Effector memory CD4-positive, alpha-beta T cell (primary cell): ENCODE measurements around the gene CGN.
A peak's percentile ranks its signal among the peaks of the same experiment; 100 is the strongest.

Experiments
- DNase-seq, 3 donors: peaks; one replicate each; pipeline ENCODE4 v3.0.0-alpha.2; 2020
- H3K27ac ChIP-seq: 2 replicates; pipeline ENCODE4 v1.7.0; 2013; ENCODE audit warnings: mild to moderate bottlenecking, low read length, moderate library complexity; ENCODE audit not compliant: insufficient read depth, poor library complexity, severe bottlenecking
- H3K27me3 ChIP-seq: replicated peaks from 2 replicates; pipeline ENCODE4 v1.7.0; 2013; ENCODE audit warnings: mild to moderate bottlenecking, low read length; ENCODE audit not compliant: insufficient read depth, control insufficient read depth, poor library complexity, severe bottlenecking
- H3K36me3 ChIP-seq: 2 replicates; pipeline ENCODE4 v1.7.0; 2013; ENCODE audit warnings: mild to moderate bottlenecking, low read length, moderate library complexity; ENCODE audit not compliant: control insufficient read depth, insufficient read depth
- H3K4me1 ChIP-seq: 2 replicates; pipeline ENCODE4 v1.7.0; 2013; ENCODE audit warnings: low read length, mild to moderate bottlenecking; ENCODE audit not compliant: control insufficient read depth, insufficient read depth, poor library complexity, severe bottlenecking
- H3K4me3 ChIP-seq: 2 replicates; pipeline ENCODE4 v1.7.0; 2013; ENCODE audit warnings: low read length, low read depth, mild to moderate bottlenecking; ENCODE audit not compliant: insufficient read depth, poor library complexity, severe bottlenecking
- H3K9me3 ChIP-seq: 2 replicates; pipeline ENCODE4 v1.7.0; 2013; ENCODE audit warnings: mild to moderate bottlenecking, low read length, moderate library complexity; ENCODE audit not compliant: control insufficient read depth
- total RNA-seq, 3 donors: gene quantifications; one replicate each; lab custom pipeline; 2026; lab: John Stamatoyannopoulos, UW

CGN gene, protein sequence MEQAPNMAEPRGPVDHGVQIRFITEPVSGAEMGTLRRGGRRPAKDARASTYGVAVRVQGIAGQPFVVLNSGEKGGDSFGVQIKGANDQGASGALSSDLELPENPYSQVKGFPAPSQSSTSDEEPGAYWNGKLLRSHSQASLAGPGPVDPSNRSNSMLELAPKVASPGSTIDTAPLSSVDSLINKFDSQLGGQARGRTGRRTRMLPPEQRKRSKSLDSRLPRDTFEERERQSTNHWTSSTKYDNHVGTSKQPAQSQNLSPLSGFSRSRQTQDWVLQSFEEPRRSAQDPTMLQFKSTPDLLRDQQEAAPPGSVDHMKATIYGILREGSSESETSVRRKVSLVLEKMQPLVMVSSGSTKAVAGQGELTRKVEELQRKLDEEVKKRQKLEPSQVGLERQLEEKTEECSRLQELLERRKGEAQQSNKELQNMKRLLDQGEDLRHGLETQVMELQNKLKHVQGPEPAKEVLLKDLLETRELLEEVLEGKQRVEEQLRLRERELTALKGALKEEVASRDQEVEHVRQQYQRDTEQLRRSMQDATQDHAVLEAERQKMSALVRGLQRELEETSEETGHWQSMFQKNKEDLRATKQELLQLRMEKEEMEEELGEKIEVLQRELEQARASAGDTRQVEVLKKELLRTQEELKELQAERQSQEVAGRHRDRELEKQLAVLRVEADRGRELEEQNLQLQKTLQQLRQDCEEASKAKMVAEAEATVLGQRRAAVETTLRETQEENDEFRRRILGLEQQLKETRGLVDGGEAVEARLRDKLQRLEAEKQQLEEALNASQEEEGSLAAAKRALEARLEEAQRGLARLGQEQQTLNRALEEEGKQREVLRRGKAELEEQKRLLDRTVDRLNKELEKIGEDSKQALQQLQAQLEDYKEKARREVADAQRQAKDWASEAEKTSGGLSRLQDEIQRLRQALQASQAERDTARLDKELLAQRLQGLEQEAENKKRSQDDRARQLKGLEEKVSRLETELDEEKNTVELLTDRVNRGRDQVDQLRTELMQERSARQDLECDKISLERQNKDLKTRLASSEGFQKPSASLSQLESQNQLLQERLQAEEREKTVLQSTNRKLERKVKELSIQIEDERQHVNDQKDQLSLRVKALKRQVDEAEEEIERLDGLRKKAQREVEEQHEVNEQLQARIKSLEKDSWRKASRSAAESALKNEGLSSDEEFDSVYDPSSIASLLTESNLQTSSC
- 0.39 to 1.7 (median 0.52) reads per million in 3 donors for total RNA-seq

DNA sequence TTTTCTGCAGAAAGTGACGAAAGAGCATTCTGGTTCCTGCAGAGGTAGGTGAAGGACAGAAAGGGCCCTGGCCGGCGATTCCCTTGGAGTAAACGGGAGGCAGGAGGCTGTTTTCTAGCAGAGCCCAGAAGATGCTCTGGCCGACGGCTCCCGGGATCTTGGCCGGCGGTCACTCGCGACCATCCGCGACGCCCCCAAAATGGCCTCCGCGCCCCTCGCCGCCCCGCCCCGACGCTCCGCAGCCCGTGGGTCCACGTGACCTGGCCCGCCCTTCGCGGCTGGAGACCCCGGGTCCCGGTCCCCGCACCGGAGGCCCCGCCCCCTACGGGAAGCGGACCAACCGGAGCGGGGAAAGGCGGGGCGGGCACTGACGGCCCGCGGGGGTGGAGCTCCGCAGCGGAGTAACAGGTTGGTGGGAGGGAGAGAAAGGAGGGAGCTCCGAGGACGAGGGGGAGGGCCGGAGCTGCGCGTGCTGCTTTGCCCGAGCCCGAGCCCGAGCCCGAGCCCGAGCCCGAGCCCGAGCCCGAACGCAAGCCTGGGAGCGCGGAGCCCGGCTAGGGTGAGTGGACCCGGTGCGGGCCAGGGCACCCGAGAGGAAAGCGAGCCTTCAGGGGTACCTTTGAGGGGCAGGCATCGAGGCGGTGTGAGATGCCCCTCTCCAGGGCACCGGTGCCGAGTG is at the start of gene CGN:
Gene CGN, plus strand, starts transcription at position 431 of the 679 bp plus-strand sequence. CDS start 7,133 bp downstream, outside the sequence.
- no peaks in the 10 kb centered on the region for H3K27me3 ChIP-seq
- no peaks in the 10 kb centered on the region for H3K36me3 ChIP-seq
- peaks cover 20% of the 10 kb centered on the region for H3K4me1 ChIP-seq
- H3K9me3 ChIP-seq: no peaks in the 10 kb centered on the region
- peak; percentile 82 to 86 (median 83) for DNase-seq
- peak within 1 kb of the TSS; percentile 58 for H3K27ac ChIP-seq
- H3K4me3 ChIP-seq: peak within 1 kb of the TSS; percentile 88

GRCh38 chr1:151461694-151462093 is 49.5 kb upstream of the CGN start:
- Histone ChIP-seq H3K9me3 (no peaks in the 10 kb centered on the region), H3K27me3 (no peaks in the 10 kb centered on the region), H3K4me1 (peaks cover 6% of the 10 kb centered on the region), H3K36me3 (no peaks in the 10 kb centered on the region), H3K4me3 (no peak overlapping the region), H3K27ac (no peak overlapping the region)
- DNase-seq: no peak

DNA sequence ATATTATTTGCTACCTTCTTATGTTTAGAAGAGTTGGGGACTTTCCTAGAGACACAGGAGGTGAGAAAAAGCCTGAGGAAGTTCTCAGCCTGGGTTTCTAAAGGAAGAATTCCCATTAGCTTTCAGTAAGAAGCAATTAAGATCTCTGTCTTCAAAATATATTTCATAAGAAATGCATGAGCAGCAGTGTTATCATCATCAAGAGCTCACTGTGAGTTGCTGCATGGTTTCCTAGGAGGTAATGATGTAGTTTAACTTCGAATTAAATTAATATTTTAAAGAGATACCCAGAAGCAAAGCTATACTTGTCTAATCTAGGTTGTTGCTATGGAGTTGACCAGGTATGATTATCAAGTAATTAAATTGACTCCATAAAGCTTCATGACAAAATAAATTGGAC is 46.2 kb upstream of the CGN start:
- Histone ChIP-seq H3K27ac (no peak overlapping the region), H3K27me3 (no peaks in the 10 kb centered on the region), H3K4me3 (no peak overlapping the region), H3K36me3 (no peaks in the 10 kb centered on the region), H3K9me3 (no peaks in the 10 kb centered on the region), H3K4me1 (no peaks in the 10 kb centered on the region)
- DNase-seq: no peak

GRCh38 chr1:151472856-151473731 is 38.1 kb upstream of the CGN start:
- Histone ChIP-seq H3K4me1 (peaks cover 3% of the 10 kb centered on the region), H3K27me3 (no peaks in the 10 kb centered on the region), H3K9me3 (no peaks in the 10 kb centered on the region), H3K36me3 (no peaks in the 10 kb centered on the region), H3K27ac (no peak overlapping the region), H3K4me3 (peak overlapping the region; percentile 49)
- DNase-seq: peak in 1 of 3 donors; percentile 2

- Histone ChIP-seq H3K9me3 (no peaks in the 10 kb centered on the region), H3K4me1 (peaks cover 3% of the 10 kb centered on the region), H3K27ac (no peak overlapping the region), H3K4me3 (no peak overlapping the region), H3K27me3 (no peaks in the 10 kb centered on the region), H3K36me3 (no peaks in the 10 kb centered on the region)
- no peak for DNase-seq
Measured at GRCh38 chr1:151474745-151475144, 36.4 kb upstream of the CGN start.

DNA sequence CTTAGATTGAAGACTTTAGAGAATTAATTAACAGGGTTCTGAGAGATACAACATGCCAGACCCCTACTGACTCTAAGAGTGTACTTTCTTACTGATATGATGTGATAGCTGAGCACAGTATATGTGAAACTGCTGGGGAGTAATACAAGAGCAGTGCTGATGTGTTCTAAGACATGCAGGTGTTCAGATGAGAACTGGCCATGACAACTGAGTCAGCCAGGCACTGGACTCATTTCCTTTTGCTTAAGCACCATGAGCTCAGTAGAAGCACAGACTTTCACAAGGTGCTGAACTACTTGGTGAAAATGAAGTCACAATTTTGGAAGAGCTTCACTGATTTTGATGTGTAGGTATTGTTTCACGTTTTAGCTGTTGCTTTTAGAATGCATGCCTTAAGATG is 36.0 kb upstream of the CGN start:
- Histone ChIP-seq H3K4me3 (no peak overlapping the region), H3K27ac (no peak overlapping the region), H3K27me3 (no peaks in the 10 kb centered on the region), H3K9me3 (no peaks in the 10 kb centered on the region), H3K4me1 (peaks cover 3% of the 10 kb centered on the region), H3K36me3 (no peaks in the 10 kb centered on the region)
- no peak for DNase-seq

DNA sequence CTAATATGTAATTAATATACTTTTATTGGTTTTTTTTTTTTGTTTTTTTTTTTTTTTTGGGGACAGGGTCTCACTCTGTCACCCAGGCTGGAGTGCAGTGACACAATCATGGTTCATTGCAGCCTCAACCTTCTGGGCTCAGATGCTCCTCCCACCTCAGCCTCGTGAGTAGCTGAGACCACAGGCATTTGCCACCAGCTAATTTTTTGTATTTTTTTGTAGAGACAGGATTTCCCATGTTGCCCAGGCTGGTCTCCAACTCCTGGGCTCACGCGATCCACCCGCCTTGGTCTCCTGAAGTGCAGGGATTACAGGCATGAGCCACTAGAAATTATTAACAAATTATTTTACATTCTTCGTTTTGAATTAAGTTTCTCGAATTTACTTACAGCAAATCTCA is 35.1 kb upstream of the CGN start:
- no peaks in the 10 kb centered on the region for H3K27me3 ChIP-seq
- H3K4me1 ChIP-seq: peaks cover 3% of the 10 kb centered on the region
- H3K36me3 ChIP-seq: no peaks in the 10 kb centered on the region
- H3K9me3 ChIP-seq: no peaks in the 10 kb centered on the region
- no peak overlapping the region for H3K27ac ChIP-seq
- DNase-seq: no peak
- no peak overlapping the region for H3K4me3 ChIP-seq

DNA sequence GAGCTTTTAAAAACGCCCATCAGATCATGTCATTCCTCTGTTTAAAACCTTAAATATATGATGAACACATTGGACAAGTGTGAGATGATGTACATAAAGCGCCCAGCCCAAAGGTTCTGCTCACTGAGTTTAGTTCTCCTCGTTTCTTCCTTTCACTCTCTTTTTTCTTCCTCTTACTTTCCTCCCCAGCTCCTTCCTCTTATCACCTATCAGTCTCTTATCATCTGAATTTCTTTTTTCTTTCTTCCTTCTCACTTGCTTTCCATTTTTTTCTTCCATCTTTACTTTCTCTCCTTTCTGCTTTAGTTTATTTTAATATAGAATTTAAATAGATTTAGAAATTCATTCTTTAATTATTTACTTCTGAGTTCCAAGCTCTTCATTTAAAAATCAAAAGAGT is 34.1 kb upstream of the CGN start:
- H3K4me3 ChIP-seq: no peak overlapping the region
- no peak for DNase-seq
- no peaks in the 10 kb centered on the region for H3K27me3 ChIP-seq
- no peaks in the 10 kb centered on the region for H3K9me3 ChIP-seq
- H3K4me1 ChIP-seq: peaks cover 3% of the 10 kb centered on the region
- H3K36me3 ChIP-seq: no peaks in the 10 kb centered on the region
- H3K27ac ChIP-seq: no peak overlapping the region
